Measurements from ENCODE around the gene AQP6.

The AQP6 gene

DNA sequence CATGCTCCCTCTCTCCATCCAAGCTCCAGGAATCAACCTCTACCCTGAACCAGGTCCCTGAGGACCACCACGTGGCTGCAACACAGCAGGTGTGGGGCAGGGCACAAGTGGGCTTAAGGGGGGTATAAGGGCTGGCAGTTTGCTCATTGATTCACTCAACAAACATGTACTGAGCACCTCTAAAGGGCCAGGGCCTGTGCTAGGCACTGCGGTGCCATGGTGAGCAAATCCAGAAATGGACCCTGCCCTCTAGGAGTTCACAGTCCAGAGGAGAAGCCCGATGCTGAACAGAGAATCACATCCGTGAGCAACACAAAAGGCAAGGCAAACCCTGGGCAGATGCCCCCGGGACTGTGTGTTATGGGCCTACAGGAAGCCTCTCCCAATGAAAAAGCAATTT lies 28.7 kb upstream of the AQP6 start:
- no peak for DNase-seq

DNA sequence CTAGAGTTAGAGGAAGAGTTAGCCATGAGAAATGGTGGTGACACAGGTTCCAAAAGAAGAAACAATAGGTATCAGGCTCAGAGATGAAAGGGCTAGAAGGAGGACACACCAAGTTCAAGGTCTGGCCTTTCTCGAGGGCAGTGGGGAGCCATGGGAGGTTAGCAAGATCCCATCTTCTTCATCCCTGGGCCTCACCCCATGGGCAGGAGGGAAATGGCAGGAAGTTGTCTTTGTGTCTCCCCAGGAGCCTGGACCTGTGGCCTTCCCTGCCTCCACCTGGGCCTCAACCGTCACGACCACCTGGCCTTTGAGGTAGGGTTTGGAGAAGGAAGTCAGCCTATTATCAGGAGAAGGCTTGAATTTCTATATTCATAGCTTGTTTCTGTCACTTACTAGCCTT lies 28.0 kb upstream of the AQP6 start:
- no peak for DNase-seq

GRCh38 chr12:49945394-49946080 lies 27.2 kb upstream of the AQP6 start:
- DNase-seq: peak; percentile 69

DNA sequence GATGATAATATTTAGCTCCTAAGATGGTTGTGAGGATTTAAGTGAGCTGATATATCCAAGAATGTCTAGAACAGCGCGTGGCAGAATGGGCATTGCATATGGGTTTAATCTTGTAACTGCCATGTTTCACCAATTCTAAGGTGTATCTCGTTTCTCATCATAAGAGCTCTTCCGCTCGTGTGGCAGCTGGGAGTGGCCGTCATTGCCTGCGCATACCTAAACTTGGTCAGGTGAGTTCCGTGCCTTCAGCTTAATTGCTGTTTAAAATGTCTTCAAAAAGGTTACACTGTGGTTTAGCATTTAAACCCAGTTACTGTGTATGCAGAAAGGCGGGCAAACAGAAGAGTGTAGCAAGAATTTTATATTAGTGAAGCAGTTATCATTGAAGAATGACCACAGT lies 26.7 kb upstream of the AQP6 start:
- DNase-seq: no peak

- DNase-seq: no peak
These were observed 26.2 kb upstream of the AQP6 start for GRCh38 chr12:49946497-49946896.

- no peak for DNase-seq
These were observed 25.0 kb upstream of the AQP6 start for GRCh38 chr12:49947593-49948226.

- DNase-seq: peak; percentile 78
These were observed 23.6 kb upstream of the AQP6 start for GRCh38 chr12:49948866-49949845.

- no peak for DNase-seq
These were observed 22.9 kb upstream of the AQP6 start for GRCh38 chr12:49949866-49950265.

DNA sequence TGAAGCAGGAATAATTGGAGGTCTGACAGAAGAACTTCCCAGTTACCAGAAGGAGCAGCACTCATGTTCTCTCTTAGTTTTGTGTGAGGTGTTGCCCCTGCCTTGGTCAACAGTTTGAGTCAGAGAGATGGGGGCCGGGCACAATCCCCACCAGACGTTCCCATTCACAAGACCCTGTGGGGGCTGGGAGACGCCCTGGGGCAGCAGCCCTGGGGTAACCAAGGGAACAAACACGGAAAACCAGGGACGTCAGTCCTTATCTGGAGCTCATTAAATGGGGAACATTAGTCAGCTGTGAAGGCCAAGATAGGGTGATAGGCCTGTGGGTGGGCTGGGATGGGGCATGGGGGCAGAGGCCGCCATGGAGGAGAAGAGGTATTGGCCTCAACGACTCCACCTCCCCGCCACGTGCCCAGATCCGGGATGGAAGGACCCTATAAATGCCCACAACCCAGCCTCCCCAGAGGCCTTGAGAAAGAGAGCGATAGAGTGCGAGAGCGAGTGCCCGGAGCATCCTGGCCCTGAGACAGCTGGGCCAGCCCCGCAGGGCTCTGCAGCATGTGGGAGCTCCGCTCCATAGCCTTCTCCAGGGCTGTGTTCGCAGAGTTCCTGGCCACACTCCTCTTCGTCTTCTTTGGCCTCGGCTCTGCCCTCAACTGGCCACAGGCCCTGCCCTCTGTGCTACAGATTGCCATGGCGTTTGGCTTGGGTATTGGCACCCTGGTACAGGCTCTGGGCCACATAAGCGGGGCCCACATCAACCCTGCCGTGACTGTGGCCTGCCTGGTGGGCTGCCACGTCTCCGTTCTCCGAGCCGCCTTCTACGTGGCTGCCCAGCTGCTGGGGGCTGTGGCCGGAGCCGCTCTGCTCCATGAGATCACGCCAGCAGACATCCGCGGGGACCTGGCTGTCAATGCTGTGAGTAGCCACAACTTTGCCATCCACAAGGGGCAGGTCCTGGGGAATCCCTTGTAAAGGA lies 22.2 kb upstream of the AQP6 start, which contains the start of gene AQP2:
AQP2 (plus strand) TSS at position 465 of the 979 bp plus-strand sequence; CDS start at position 559, 94 bp downstream.
- DNase-seq: no peak

DNA sequence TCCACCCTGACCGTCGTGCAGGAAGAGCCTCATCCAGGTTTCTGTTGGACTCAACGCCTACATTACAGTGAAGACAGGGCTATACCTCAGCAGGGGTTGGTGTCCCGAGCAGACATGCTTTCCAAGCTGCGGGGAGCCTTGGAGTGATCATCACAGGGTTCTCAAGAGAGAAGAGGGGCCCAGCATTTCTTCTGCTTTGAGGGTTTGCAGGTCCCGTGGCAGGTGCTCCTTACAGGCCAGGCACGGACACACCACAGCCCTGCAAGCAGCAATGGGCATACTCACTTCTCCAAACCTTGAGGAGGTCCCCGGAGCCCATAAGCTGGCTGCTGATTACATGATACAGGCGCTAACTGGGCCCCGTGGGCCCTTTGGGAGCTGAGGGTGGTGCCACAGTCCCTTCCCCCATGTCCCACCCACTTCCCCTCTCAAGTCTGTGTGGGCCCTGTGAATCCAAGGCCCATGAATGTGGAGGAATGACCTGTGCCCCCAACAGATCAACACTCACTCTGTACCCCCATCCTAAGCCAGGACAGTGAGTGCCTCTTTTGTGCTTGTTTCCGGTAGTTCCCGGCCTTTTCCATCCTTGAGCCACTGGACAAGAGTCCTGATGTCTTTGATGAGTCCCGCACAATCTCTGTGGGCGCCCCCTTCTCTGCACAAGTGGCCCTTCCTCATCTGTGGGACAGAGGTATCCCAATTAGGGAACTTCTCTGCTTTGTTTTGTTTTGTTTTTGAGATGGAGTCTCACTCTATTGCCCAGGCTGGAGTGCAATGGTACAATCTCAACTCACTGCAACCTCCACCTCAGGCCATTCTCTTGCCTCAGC lies 21.1 kb upstream of the AQP6 start:
- peak; percentile 22 for DNase-seq

DNA sequence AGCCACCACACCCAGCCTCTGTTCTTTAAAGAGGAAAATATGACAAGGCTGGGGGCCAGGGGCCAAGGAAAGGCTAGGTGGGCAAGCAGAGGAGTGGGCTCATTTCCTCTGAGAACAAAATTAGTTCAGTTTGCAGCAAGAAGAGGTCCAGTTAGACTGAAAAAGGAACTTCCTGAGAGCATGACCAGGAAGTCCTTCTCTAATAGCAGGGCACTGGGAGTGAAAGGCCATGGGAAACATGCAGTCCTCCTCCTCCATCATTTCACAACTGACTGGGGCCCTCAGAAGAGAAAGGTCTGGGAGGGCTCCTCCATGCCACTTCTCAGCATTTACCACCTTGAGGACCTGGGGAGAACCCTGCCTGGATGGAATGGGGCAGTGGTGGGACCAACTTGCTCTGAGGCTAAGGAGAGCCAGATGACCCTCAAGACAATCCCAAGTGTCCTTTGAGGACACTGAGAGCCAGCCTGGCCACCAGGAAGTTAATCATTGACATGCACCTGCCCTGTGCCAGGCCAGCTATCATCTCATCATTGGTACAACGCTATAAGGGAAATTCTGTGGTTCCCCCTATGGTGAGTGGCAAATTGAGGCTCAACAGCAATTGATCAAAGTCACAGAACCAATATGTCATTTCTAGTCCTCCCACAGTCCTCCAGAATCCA lies 20.2 kb upstream of the AQP6 start:
- DNase-seq: no peak

GRCh38 chr12:49953151-49953550 lies 19.6 kb upstream of the AQP6 start:
- DNase-seq: no peak

- no peak for DNase-seq
These were observed 18.5 kb upstream of the AQP6 start for GRCh38 chr12:49953961-49954846.

GRCh38 chr12:49954863-49955830 lies 17.6 kb upstream of the AQP6 start:
- DNase-seq: no peak

DNA sequence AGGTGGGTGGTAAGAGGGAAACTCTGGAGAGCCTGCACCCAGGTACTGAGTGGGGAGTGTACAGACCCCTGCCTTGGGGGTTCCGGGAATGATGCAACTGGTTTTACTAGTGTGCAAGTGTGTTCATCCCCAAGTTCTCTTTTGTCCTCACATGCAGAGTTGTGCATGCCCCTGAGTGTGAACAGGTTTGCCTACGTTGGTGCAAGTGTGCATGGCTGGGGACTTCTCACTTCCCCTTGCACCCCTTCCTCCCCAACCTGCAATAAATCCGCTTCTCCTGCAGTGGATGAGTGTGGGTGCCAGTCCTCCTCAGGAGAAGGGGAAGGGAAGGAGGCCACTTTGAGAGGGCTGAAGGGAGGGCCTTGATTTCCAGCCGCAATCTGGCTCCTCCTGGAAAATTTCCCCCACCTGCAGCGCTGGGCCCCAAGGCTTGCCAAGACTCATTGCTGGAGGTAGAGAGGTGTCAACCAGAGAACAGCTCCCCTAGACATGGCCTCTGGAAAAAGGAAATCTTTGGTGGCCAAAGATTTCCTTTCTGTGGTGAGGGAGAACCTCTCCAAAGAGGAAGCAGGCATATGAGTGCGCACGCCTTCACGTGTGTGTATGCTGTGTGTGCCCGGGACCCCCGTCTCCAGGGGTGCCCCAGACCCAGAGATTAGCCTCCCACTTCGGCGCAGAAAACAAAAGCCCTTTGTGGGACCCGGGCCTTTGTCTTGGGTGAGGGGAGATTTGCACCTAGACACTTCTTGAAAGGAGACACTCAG lies 16.7 kb upstream of the AQP6 start:
- DNase-seq: peak; percentile 42

DNA sequence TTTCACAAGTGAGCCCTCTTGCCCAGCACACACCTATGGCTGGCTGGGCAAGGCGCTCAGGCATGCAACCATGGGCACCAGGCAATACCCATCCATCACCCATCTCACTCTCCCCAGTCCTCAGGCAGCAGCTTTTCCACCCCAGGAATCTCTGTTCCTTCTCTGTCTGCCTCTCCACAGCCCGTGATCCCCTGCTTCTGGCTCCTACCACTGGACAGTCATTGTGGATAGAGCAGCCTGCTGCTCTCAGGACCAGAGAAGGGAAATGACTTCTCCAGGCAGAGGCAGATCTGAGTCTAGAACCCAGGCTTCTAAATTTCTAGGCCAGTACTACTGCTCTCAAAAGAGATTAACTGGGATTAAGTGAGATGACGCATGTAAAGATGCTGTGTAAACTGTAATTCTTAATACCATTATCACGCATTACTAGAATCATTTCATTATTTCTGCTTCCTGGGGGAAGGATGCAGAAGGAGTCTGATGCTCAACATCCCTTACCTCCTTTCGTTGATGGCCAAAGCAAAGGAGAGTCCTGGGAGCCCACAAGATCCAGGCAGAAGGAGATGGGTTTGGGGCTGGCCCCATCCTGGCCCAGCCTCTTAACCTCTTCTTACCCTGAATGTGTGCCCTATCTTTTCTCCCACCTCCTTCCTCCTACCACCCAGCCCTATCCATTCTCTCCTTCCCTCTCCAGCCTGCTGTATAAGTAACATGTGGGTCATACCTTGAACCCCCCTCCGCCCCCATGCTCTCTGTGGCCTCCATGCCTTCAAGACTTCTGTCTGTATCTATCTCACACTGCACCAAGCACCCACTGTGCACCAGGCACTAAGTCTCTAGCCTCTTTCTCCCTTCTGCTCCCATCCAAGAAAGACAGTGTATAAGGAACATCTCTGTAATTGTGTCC lies 15.8 kb upstream of the AQP6 start:
- peak; percentile 40 for DNase-seq

- no peak for DNase-seq
These were observed 15.2 kb upstream of the AQP6 start for GRCh38 chr12:49957570-49957967.
